ENCODE data around the gene NPY4R.
"Not testable (repeated sequence)": the region's sequence is repeated elsewhere in the genome, so short reads cannot be mapped to it uniquely, and the experiment has no call there.

Gene NPY4R

DNA sequence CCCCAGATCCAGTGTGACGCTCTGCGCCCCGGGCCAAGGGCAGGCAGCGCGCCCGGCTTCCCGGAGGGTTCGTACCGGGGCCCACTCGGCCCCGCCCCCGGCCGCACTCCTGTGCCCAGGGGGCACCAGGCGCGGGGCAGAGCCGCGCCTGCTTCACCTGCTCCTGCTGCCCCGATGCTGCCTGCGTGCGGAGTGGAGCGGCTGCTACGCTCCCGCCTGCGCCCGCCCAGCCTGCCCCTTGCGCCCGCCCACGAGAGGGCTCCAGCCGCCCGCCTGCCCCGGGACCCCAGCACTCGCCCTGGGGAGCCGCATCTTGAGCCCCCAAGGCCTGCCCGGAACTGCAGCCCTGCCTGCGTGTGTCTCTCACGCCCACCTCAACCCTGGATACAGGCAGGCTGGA, at the start of gene NPY4R:
Gene NPY4R, minus strand, starts transcription at position 194 of the 400 bp plus-strand sequence. CDS start 3,323 bp downstream, outside the sequence.
- DNase-seq (ENCODE audit: low read depth in 1 of 2, low spot score in 1 of 2); in situ Hi-C loops (cut with HindIII; ENCODE audit: low pct_unique_long_range_greater_than_20kb, low sequenced_read_pairs): not testable (repeated sequence)

GRCh38 chr10:46515366-46515765, 49.6 kb upstream of the NPY4R start:
- in situ Hi-C loops (cut with HindIII; ENCODE audit: low pct_unique_long_range_greater_than_20kb, low sequenced_read_pairs): no loop called here
- TF ChIP-seq JUND (IDR thresholded peaks at IDR 0.05; ENCODE audit: low read depth): no peak
- no peak for DNase-seq (ENCODE audit: low read depth in 1 of 2, low spot score in 1 of 2)

- in situ Hi-C loops (cut with HindIII; ENCODE audit: low pct_unique_long_range_greater_than_20kb, low sequenced_read_pairs): no loop called here
- DNase-seq (ENCODE audit: low read depth in 1 of 2, low spot score in 1 of 2): no peak
- no peak for TF ChIP-seq JUND (IDR thresholded peaks at IDR 0.05; ENCODE audit: low read depth)
Observed at GRCh38 chr10:46514899-46515298, 49.1 kb upstream of the NPY4R start.

DNA sequence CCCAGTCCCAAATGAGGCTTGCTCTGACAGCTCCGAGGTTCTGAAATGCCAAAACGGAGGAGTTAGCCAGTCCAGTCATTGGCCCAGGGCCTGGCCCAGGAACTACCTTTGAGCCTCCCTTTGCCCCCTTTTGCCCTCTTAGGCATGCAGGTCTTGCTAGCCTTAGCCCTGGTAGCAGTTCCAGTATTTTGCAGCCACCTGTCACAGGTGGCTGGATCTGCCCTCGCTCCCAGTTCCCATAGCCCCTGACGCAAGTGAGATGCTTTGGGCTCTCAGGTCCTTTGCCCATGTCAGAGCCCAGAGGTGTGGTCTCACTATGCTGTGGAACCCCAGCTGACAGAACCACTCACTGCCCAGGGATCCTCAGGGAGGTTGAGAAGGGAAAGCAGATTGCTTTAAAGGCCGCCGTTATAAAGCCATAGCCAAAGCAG, 48.7 kb upstream of the NPY4R start:
- in situ Hi-C loops (cut with HindIII; ENCODE audit: low pct_unique_long_range_greater_than_20kb, low sequenced_read_pairs): no loop called here
- no peak for TF ChIP-seq JUND (IDR thresholded peaks at IDR 0.05; ENCODE audit: low read depth)
- no peak for DNase-seq (ENCODE audit: low read depth in 1 of 2, low spot score in 1 of 2)

DNA sequence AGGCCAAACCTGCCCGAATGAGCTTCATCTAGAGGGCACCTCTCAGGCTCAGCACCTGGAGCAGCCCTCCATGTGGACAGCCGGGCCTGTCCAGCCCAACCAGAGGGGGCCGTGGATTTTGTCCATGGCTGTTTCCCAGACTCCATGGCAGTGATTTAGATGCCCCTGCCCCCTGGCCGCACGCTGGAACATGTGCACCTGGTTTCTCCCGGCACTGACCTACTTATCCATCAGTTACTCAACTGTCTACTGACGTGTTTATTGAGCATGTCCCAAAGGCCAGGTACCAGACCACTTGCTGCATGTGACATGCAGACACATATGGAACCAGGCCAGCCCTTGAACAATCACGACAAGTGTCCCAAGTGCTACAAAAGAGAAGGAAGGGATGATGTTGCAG, 47.6 kb upstream of the NPY4R start:
- in situ Hi-C loops (cut with HindIII; ENCODE audit: low pct_unique_long_range_greater_than_20kb, low sequenced_read_pairs); DNase-seq (ENCODE audit: low read depth in 1 of 2, low spot score in 1 of 2): not testable (repeated sequence)

DNA sequence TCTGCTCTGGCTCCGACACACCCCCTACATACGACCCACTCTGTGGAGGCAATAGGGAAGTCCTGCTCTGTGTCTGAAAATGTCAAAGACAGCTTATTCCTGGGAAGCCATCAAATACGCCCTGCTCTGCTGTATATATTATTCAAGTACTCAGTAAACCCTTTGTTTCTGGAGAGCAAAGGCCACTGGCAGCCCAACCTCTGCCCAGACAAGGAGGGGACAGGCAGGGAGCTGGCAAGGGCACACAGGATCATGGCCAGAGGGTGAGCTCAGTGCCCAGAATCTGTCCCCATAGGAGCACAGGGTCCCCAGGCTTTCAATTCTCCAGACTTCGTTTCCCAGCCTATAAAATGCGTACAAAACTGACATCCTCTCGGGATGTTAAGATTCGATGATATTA, 47.0 kb upstream of the NPY4R start:
- in situ Hi-C loops (cut with HindIII; ENCODE audit: low pct_unique_long_range_greater_than_20kb, low sequenced_read_pairs): not testable (repeated sequence)

GRCh38 chr10:46512002-46512401, 46.2 kb upstream of the NPY4R start:
- in situ Hi-C loops (cut with HindIII; ENCODE audit: low pct_unique_long_range_greater_than_20kb, low sequenced_read_pairs): not testable (repeated sequence)

More for the DNA sequence above, 47.0 kb upstream of the NPY4R start:
- DNase-seq (ENCODE audit: low read depth in 1 of 2, low spot score in 1 of 2): not testable (repeated sequence)

GRCh38 chr10:46499990-46500389, 34.2 kb upstream of the NPY4R start:
- in situ Hi-C loops (cut with HindIII; ENCODE audit: low pct_unique_long_range_greater_than_20kb, low sequenced_read_pairs); DNase-seq (ENCODE audit: low read depth in 1 of 2, low spot score in 1 of 2): not testable (repeated sequence)

More at GRCh38 chr10:46512002-46512401, 46.2 kb upstream of the NPY4R start:
- DNase-seq (ENCODE audit: low read depth in 1 of 2, low spot score in 1 of 2): not testable (repeated sequence)

GRCh38 chr10:46498985-46499703, 33.4 kb upstream of the NPY4R start:
- DNase-seq (ENCODE audit: low read depth in 1 of 2, low spot score in 1 of 2); in situ Hi-C loops (cut with HindIII; ENCODE audit: low pct_unique_long_range_greater_than_20kb, low sequenced_read_pairs): not testable (repeated sequence)

- DNase-seq (ENCODE audit: low read depth in 1 of 2, low spot score in 1 of 2); in situ Hi-C loops (cut with HindIII; ENCODE audit: low pct_unique_long_range_greater_than_20kb, low sequenced_read_pairs): not testable (repeated sequence)
Observed at GRCh38 chr10:46497878-46498277, 32.1 kb upstream of the NPY4R start.

DNA sequence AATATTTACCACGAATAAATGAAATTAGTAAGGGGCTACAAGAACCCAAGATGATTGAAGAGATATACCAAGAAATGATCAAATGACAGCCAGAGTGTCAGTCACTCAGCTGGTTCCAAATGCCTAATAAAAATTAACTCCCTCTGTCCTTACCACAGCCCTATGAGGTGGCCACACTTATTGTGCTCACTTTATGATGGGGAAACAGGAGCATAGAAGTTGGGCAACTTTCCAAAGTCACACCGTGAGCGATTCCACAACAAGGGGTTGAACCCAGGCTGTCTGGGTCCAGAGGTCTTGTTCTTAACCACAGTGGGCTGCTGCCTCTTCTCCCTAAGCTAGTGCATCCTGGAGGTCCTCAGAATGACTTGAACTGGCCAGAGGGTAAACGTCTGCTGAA, 31.6 kb upstream of the NPY4R start:
- DNase-seq (ENCODE audit: low read depth in 1 of 2, low spot score in 1 of 2); in situ Hi-C loops (cut with HindIII; ENCODE audit: low pct_unique_long_range_greater_than_20kb, low sequenced_read_pairs): not testable (repeated sequence)

DNA sequence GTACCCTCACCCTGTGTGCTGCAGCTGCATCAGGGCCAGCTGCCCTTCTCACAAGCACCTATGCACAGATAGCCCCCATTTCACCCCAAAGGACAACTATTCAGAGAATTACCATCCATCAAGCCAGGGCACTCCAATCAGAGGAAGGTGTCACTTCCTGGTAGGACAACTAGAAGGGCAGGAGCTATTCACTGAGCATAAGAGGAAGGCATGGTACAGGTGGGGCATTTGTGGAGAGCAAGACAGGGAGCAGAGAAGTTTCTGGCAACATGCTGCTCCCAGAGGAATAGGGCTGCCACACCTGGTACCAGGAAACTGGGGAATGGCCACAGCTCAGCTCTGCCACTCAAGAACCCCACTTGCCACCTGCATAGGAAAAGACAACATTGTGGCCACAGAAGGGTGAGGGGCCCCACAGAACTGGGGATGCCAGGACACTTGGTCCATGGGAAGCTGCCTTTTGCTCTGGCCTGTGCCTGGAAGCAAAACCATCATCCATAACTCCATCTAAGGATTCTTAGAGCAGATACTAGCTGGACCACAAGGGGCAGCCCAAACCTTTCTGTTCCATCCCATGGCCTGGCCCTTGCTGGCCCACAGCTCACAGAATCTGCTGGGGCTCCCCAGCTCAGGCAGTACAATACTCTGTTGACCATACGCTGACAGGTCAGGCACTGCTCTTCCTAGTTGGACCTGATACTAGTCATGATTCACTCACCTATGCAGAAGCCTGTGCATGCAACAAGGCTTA, 25.8 kb upstream of the NPY4R start:
- DNase-seq (ENCODE audit: low read depth in 1 of 2, low spot score in 1 of 2); in situ Hi-C loops (cut with HindIII; ENCODE audit: low pct_unique_long_range_greater_than_20kb, low sequenced_read_pairs): not testable (repeated sequence)

- DNase-seq (ENCODE audit: low read depth in 1 of 2, low spot score in 1 of 2); in situ Hi-C loops (cut with HindIII; ENCODE audit: low pct_unique_long_range_greater_than_20kb, low sequenced_read_pairs): not testable (repeated sequence)
Observed at GRCh38 chr10:46490285-46490684, 24.5 kb upstream of the NPY4R start.

- in situ Hi-C loops (cut with HindIII; ENCODE audit: low pct_unique_long_range_greater_than_20kb, low sequenced_read_pairs); DNase-seq (ENCODE audit: low read depth in 1 of 2, low spot score in 1 of 2): not testable (repeated sequence)
Observed at GRCh38 chr10:46486459-46486858, 20.7 kb upstream of the NPY4R start.

- DNase-seq (ENCODE audit: low read depth in 1 of 2, low spot score in 1 of 2); in situ Hi-C loops (cut with HindIII; ENCODE audit: low pct_unique_long_range_greater_than_20kb, low sequenced_read_pairs): not testable (repeated sequence)
Observed at GRCh38 chr10:46474746-46475320, 9.1 kb upstream of the NPY4R start.

DNA sequence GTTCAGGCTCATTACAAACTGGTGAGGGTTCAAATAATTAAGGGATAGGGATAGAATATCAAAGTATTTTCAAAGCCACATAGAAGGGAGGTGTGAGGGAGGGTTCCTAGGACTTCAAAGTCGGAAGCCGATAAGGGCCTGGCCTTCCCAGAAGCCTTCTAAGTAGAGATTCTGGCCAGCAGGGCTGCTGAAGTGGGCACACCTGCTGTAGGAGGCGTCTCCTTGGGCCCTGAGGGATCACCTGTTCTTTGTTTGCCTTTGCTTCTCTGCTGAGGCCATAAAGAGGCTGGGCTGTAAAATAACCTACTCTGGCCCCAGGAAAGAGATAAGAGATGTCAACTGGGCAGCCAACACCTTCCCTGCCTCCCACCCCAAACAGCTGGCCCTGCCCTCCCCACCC, 8.0 kb upstream of the NPY4R start:
- DNase-seq (ENCODE audit: low read depth in 1 of 2, low spot score in 1 of 2); in situ Hi-C loops (cut with HindIII; ENCODE audit: low pct_unique_long_range_greater_than_20kb, low sequenced_read_pairs): not testable (repeated sequence)

- in situ Hi-C loops (cut with HindIII; ENCODE audit: low pct_unique_long_range_greater_than_20kb, low sequenced_read_pairs); DNase-seq (ENCODE audit: low read depth in 1 of 2, low spot score in 1 of 2): not testable (repeated sequence)
Observed at GRCh38 chr10:46470134-46470533, 4.4 kb upstream of the NPY4R start.

Data from T47D (cell line).